Measurements from ENCODE around the gene CSAD.

DNA sequence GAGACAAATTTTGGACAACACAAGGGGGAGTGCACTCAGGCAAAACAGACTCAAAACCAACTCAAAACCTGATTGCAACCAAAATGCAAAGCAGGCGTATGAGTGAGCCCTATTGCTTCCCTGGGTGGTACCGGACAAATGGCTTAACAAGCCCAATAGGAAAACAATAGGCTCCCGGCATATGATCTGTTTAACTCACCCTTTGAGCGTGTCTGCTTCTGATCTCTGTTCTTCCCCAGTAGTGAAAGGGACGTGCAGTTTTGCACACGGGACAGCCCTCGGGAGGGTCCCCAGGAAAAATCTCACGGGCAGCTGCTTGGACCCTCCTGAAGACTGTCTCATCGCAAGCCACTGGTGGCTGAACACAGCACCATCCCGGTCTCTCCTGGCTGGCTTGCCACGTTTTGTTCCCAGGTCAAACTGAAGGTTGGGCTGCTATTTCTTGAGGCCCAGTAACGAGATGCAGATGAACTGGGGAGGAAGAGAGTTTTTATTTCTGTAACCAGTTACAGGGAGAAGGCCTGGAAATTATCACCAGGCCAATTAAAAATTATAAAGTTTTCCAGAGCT is 67.5 kb downstream of the CSAD start:
- TF ChIP-seq FOXK1 (CRISPR knock-in tag; IDR thresholded peaks at IDR 0.05) (no peak), ZNF232 (CRISPR knock-in tag; IDR thresholded peaks at IDR 0.05) (no peak)
- TF ChIP-seq, protein P1, sequence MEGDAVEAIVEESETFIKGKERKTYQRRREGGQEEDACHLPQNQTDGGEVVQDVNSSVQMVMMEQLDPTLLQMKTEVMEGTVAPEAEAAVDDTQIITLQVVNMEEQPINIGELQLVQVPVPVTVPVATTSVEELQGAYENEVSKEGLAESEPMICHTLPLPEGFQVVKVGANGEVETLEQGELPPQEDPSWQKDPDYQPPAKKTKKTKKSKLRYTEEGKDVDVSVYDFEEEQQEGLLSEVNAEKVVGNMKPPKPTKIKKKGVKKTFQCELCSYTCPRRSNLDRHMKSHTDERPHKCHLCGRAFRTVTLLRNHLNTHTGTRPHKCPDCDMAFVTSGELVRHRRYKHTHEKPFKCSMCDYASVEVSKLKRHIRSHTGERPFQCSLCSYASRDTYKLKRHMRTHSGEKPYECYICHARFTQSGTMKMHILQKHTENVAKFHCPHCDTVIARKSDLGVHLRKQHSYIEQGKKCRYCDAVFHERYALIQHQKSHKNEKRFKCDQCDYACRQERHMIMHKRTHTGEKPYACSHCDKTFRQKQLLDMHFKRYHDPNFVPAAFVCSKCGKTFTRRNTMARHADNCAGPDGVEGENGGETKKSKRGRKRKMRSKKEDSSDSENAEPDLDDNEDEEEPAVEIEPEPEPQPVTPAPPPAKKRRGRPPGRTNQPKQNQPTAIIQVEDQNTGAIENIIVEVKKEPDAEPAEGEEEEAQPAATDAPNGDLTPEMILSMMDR (IDR thresholded peaks at IDR 0.05) = no peak
- TF ChIP-seq, protein P2, sequence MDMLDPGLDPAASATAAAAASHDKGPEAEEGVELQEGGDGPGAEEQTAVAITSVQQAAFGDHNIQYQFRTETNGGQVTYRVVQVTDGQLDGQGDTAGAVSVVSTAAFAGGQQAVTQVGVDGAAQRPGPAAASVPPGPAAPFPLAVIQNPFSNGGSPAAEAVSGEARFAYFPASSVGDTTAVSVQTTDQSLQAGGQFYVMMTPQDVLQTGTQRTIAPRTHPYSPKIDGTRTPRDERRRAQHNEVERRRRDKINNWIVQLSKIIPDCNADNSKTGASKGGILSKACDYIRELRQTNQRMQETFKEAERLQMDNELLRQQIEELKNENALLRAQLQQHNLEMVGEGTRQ (CRISPR knock-in tag; IDR thresholded peaks at IDR 0.05) = no peak

Measured in WTC11 (cell line).